Mucosa of descending colon (tissue), 3 donors: ENCODE data around the gene REELD1. TPM values are rescaled to one million over a fixed set of nuclear protein-coding genes. Genes with fewer than 3 reads are reported as not detected.

Experiments
- ATAC-seq: fragments of 200-7000 bp; cut with Tn5 transposase; one replicate; pipeline ENCODE4 v1.9.1; 2020; ENCODE audit warnings: mild to moderate bottlenecking, moderate library complexity
- DNase-seq, 3 donors: peaks; one replicate each; pipeline ENCODE4 v3.0.0-alpha.2; 2020
- H3K36me3 ChIP-seq: fragments of 200-600 bp; one replicate; pipeline ENCODE4 v1.8.0; 2021; ENCODE audit warnings: low read depth, mild to moderate bottlenecking
- H3K4me1 ChIP-seq: fragments of 200-600 bp; one replicate; pipeline ENCODE4 v1.8.0; 2021; ENCODE audit warnings: low read depth, mild to moderate bottlenecking
- H3K4me3 ChIP-seq: fragments of 200-600 bp; one replicate; pipeline ENCODE4 v1.8.0; 2021; ENCODE audit warnings: mild to moderate bottlenecking
- H3K9me3 ChIP-seq: fragments of 200-600 bp; one replicate; pipeline ENCODE4 v1.8.0; 2021; ENCODE audit warnings: mild to moderate bottlenecking
- CTCF ChIP-seq: fragments of 200-600 bp; IDR thresholded peaks from one replicate; pipeline ENCODE4 v1.8.0; 2022; ENCODE audit warnings: antibody characterized with exemption, mild to moderate bottlenecking
- intact Hi-C, 2 donors: fragments of 100-400 bp; cut with DNase I in 1 of 2; cut with micrococcal nuclease in 1 of 2; formaldehyde crosslinking; loops; one replicate each; pipeline versions ENCODE4 v1.11.0 to v1.11.1; 2022; cut with DNase I, micrococcal nuclease
- total RNA-seq, 3 donors: library from RNA; stranded (reverse); fragmentation: NEBNext Ultra II Directional in 2 of 3; extraction: Animal tissue kit (Norgen Biotek cat#: 25700) in 2 of 3; gene quantifications; one replicate each; pipeline versions ENCODE4 v1.2.1 to v1.2.4, GENCODE V29; 2021 to 2023
- donor health status: DM: no; HTN: no; CAD: no; lungs with moderate emphysema.
- donor health status: DM: no; HTN: no; CAD: no.
- donor health status: DM: no; HTN: yes; CAD: no.

The REELD1 gene
- total RNA-seq, 3 donors from 2014 or later = 0.29 to 0.31 TPM; not detected in 1

DNA sequence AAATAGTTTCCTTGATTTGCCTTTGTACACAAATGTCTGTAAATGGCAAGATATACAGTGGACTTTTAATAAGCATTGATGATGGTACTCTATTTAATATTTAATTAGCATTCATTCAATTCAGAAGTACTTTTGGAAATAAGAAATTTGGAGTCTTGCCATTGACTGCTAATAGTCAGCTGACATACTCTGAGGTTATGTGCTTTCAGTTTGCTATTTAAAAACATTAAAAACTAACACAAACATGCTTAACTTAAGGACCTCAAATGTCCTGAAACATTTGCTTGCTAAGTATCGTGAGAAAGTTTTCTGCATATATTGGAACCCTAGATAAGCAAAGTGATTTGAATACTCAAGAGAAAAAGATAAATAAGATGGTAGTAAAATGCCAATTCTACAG is 64.6 kb downstream of the REELD1 start:
- no peak for TF ChIP-seq CTCF
- no peaks in the 10 kb centered on the region for H3K9me3 ChIP-seq
- no peak overlapping the region for H3K4me3 ChIP-seq
- intact Hi-C loops = no loop called here
- no peak for DNase-seq
- no peaks in the 10 kb centered on the region for H3K36me3 ChIP-seq
- no peak for ATAC-seq
- no peaks in the 10 kb centered on the region for H3K4me1 ChIP-seq

Other genes starting within 250 kb of the REELD1 start
- 10 to 100 TPM; 18.9 to 27.1 (median 22.2) TPM for gene LSM6, start 38.8 kb upstream of the REELD1 start, total RNA-seq